ENCODE measurements around the gene TXNRD2.

DNA sequence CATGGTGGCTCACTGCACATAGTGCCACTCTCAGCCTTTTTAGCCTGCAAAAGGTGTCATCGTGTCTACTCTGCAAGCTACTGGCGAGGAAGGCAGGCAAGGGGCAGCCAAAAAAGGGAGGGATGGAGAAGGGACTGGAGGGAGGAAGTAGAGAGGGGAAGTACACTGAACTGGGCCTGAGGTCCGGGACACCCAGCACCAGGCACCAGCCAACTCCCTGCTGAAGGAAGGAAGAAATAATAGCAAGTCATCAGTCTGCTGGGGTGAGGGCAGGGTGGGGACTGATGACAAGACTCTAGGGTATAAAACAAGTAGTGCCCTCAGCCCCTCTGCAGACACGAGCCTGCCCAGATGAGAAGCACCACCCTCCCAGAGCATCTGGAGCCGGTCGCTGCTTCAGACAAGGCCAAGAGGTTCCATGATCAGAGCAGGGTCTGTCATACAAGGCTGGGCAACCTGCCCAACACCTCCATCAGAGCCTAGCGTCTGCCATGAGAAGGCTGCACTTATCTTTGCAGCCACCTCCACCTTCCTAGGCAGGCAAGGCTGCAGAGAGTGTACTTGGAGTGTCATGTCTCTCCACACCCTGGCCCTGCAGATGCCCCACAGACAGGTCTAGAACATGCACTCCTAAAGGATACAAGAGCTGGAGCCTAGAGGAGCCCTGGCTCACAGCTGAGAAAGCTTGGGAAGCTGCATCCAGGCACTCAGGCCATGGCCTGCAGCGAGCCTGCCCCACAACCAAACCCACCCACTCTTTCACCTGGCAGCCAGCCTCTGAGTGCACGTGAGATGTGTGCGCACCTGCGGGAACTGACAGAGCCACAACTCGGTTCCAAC lies 9.0 kb downstream of the TXNRD2 start:
- TF ChIP-seq CTCF (IDR thresholded peaks at IDR 0.05) (no peak), POLR2A (IDR thresholded peaks at IDR 0.05) (no peak)

Measured in right lobe of liver (tissue), 4 donors.